ENCODE measurements around the gene ADAMTS12.

DNA sequence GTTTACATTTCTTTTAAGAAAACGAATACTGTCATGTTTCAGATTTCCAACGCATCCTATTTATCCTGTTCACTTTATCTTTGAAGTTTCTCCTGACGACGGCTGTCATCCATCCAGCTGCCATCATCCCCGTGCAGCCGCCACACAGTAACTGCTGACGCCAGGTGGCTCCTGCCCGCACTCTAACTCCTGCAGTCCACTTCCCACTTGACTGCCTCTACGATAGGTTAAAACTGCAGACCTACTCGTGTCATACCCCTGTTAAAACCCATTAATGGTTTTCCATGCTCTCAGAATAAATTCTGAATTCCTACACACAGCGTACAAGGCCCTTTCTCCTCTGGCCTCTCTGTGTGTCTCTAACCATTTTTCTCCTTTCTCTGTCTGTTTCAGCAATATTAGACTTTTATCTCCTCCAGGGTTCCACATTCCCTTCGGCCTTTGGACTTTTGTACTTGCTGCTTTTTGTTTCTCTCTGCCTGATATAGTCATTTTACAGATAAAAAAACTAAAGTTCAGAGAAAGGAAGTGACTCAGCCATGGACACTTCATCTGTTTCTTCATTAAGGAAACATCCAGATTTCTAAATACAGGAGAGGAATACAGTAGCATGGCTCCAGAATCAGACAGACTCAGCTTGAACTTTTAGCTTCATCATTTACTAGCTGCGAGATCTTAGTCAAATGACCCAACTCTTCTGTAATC, 84.9 kb downstream of the ADAMTS12 start:
- TF ChIP-seq, protein P1, sequence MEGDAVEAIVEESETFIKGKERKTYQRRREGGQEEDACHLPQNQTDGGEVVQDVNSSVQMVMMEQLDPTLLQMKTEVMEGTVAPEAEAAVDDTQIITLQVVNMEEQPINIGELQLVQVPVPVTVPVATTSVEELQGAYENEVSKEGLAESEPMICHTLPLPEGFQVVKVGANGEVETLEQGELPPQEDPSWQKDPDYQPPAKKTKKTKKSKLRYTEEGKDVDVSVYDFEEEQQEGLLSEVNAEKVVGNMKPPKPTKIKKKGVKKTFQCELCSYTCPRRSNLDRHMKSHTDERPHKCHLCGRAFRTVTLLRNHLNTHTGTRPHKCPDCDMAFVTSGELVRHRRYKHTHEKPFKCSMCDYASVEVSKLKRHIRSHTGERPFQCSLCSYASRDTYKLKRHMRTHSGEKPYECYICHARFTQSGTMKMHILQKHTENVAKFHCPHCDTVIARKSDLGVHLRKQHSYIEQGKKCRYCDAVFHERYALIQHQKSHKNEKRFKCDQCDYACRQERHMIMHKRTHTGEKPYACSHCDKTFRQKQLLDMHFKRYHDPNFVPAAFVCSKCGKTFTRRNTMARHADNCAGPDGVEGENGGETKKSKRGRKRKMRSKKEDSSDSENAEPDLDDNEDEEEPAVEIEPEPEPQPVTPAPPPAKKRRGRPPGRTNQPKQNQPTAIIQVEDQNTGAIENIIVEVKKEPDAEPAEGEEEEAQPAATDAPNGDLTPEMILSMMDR (IDR thresholded peaks at IDR 0.05): no peak
- TF ChIP-seq POLR2A (IDR thresholded peaks at IDR 0.05): no peak
- TF ChIP-seq POLR2AphosphoS5 (IDR thresholded peaks at IDR 0.05): no peak
- TF ChIP-seq EP300 (IDR thresholded peaks at IDR 0.05; ENCODE audit: low read depth): no peak

Data from transverse colon (tissue), 4 donors.